ENCODE measurements around the gene HDAC1.

The HDAC1 gene

DNA sequence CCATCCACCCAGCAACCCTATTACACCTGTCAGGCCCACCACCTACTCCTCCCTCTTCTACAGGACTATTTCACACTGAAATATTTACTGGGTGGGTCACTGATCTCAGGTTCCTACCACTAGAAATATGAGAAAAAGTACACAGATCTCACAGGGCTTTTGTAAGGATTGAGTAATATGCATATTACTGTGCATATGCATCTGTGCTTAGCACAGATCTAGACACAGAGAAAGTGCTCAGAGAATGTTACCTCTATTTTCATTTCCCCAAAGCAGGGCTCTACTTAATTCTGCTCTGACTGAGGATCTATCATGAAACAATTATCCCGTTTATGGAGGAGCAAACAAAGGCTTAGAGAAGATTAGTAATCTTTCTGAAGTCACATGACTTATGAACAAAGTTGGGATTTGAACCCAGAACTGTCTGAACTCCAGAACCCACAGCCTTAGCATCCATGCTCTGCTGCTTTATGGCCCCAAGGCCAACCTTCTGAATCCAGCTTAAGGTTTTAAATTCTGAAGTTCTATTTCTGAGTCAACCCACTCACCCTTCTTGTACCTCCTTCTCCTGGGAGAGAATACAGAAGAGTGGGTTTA is 82.2 kb downstream of the HDAC1 start:
- DNase-seq (ENCODE audit: low read depth) = no peak

GRCh38 chr1:32376199-32376598 is 84.3 kb downstream of the HDAC1 start:
- DNase-seq (ENCODE audit: low read depth) = no peak

GRCh38 chr1:32377541-32378220 is 85.8 kb downstream of the HDAC1 start:
- no peak for DNase-seq (ENCODE audit: low read depth)

DNA sequence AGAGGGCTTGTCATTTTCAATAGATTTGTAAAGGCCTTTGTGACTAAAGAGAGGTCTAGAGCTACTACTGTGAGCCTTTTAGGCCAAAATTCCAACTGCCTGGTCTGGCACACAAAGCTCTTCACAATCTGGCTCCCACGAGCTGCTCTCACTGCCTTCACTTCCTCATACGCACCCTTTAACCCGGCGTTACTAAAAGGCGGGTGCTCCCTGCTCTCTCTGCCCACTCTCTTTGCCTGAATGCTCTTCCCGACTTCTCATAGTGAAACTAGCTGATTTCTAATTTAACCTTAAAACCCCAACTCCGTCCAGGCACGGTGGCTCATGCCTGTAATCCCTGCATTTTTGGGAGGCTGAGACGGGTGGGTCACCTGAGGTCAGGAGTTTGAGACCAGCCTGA is 88.2 kb downstream of the HDAC1 start:
- DNase-seq (ENCODE audit: low read depth) = no peak

Measured in stimulated activated CD8-positive, alpha-beta memory T cell treated with anti-CD3 and anti-CD28 coated beads, Interleukin-7, amount 100 ng/mL, for 24 hours (primary cell).